GM12878 (cell line): Measurements from ENCODE around the gene RB1.

Source experiments
- BACH1 ChIP-seq: fragments of 450-650 bp; IDR thresholded peaks from 2 replicates; pipeline ENCODE4 v1.6.1; 2017; ENCODE audit warnings: mild to moderate bottlenecking, borderline replicate concordance
- BCLAF1 ChIP-seq: fragments of 450-650 bp; IDR thresholded peaks from 2 replicates; pipeline ENCODE4 v1.6.1; 2017; ENCODE audit warnings: antibody characterized with exemption, mild to moderate bottlenecking, moderate library complexity
- BHLHE40 ChIP-seq, 2 experiments: fragments of 450-650 bp in 1 of 2; IDR thresholded peaks; 2 replicates each; pipeline ENCODE4 v1.6.1; 2011 to 2017; ENCODE audit warnings: low read depth in 2 of 2, borderline replicate concordance in 1 of 2, improper control_type of control experiment in 1 of 2, low read length in 1 of 2, mild to moderate bottlenecking in 1 of 2
- CBFB ChIP-seq: IDR thresholded peaks from 2 replicates; pipeline ENCODE4 v1.6.1; 2016; ENCODE audit warnings: antibody characterized with exemption, low read depth
- EP300 ChIP-seq, 2 experiments: fragments of 150-350 bp in 1 of 2; IDR thresholded peaks; 2 replicates each; pipeline ENCODE4 v1.6.1; 2011 to 2012; ENCODE audit warnings: low read depth in 2 of 2, low read length in 2 of 2, borderline replicate concordance in 1 of 2, improper control_type of control experiment in 1 of 2, inconsistent platforms in 1 of 2; ENCODE audit not compliant: control insufficient read depth in 1 of 2
- HDAC2 ChIP-seq: fragments of 200-600 bp; sonication (generic); IDR thresholded peaks from 2 replicates; pipeline ENCODE4 v1.6.1; 2017
- JUND ChIP-seq: IDR thresholded peaks from 2 replicates; pipeline ENCODE4 v1.6.1; 2012; ENCODE audit warnings: low read depth, mild to moderate bottlenecking, low read length, improper control_type of control experiment, moderate library complexity
- MXI1 ChIP-seq: fragments of 150-350 bp; IDR thresholded peaks from 2 replicates; pipeline ENCODE4 v1.6.1; 2011; ENCODE audit warnings: low read depth, mild to moderate bottlenecking, inconsistent platforms, low read length, improper control_type of control experiment
- PAX8 ChIP-seq: fragments of 450-650 bp; IDR thresholded peaks from 2 replicates; pipeline ENCODE4 v1.6.1; 2017; ENCODE audit warnings: mild to moderate bottlenecking, moderate library complexity
- SPI1 ChIP-seq: IDR thresholded peaks from 2 replicates; pipeline ENCODE4 v1.6.1; 2011; ENCODE audit warnings: low read depth, mild to moderate bottlenecking, low read length, moderate library complexity, borderline replicate concordance; ENCODE audit not compliant: insufficient read depth
- SUZ12 ChIP-seq: fragments of 200-600 bp; sonication (generic); IDR thresholded peaks from one replicate; pipeline ENCODE4 v1.6.1; 2018; ENCODE audit warnings: antibody characterized with exemption, mild to moderate bottlenecking; ENCODE audit not compliant: unreplicated experiment
- TF ChIP-seq, protein P1 (sequence below), 3 experiments: IDR thresholded peaks in 2 of 3; conservative IDR thresholded peaks in 1 of 3; 2 replicates each; pipeline ENCODE4 v1.5.1; 2011; ENCODE audit warnings: low read depth in 3 of 3, low read length in 3 of 3, mild to moderate bottlenecking in 3 of 3, control low read depth in 2 of 3, moderate library complexity in 2 of 3, inconsistent platforms in 1 of 3, mixed read lengths in 1 of 3; ENCODE audit not compliant: control insufficient read depth in 2 of 3, insufficient read depth in 1 of 3; ENCODE audit errors: extremely low read depth in 1 of 3

DNA sequence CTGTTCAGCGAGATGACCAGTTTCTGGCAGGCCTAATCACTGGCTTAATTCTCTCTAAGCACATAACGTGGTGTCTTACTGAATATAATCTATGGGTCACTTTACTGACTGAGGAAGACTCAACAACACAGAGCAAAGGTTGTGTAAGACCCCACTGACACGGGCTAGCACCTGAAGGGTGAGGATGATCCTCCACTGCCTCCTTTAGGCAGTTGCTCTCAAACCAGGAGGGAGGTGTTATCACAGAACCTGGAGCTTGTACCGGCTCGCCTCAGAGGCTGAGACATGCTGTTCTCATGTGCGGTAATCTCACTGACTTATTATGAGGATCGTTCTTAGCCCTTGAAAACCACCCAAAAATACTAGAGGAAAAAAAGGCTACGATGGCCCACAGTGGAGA is 201.1 kb downstream of the RB1 start:
- TF ChIP-seq SUZ12, result no peak
- TF ChIP-seq, protein P1, sequence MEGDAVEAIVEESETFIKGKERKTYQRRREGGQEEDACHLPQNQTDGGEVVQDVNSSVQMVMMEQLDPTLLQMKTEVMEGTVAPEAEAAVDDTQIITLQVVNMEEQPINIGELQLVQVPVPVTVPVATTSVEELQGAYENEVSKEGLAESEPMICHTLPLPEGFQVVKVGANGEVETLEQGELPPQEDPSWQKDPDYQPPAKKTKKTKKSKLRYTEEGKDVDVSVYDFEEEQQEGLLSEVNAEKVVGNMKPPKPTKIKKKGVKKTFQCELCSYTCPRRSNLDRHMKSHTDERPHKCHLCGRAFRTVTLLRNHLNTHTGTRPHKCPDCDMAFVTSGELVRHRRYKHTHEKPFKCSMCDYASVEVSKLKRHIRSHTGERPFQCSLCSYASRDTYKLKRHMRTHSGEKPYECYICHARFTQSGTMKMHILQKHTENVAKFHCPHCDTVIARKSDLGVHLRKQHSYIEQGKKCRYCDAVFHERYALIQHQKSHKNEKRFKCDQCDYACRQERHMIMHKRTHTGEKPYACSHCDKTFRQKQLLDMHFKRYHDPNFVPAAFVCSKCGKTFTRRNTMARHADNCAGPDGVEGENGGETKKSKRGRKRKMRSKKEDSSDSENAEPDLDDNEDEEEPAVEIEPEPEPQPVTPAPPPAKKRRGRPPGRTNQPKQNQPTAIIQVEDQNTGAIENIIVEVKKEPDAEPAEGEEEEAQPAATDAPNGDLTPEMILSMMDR (IDR thresholded peaks at IDR 0.05 in 2 of 3, conservative IDR thresholded peaks at IDR 0.05 in 1 of 3; ENCODE audit: control insufficient read depth in 2 of 3, extremely low read depth in 1 of 3, insufficient read depth in 1 of 3, low read depth in 3 of 3, low read length in 3 of 3), result no peak
- no peak for TF ChIP-seq BCLAF1
- no peak for TF ChIP-seq HDAC2
- no peak for TF ChIP-seq BHLHE40 (IDR thresholded peaks at IDR 0.05; ENCODE audit: borderline replicate concordance in 1 of 2, low read depth in 2 of 2, low read length in 1 of 2)
- no peak for TF ChIP-seq MXI1
- TF ChIP-seq SPI1, result no peak
- no peak for TF ChIP-seq CBFB
- TF ChIP-seq BACH1, result no peak
- TF ChIP-seq JUND, result no peak
- TF ChIP-seq PAX8, result no peak
- TF ChIP-seq EP300 (IDR thresholded peaks at IDR 0.05; ENCODE audit: borderline replicate concordance in 1 of 2, control insufficient read depth in 1 of 2, low read depth in 2 of 2, low read length in 2 of 2), result no peak
